ENCODE data around the gene GLIPR1L1. TPM values are rescaled to one million over a fixed set of nuclear protein-coding genes. Genes with fewer than 3 reads are reported as not detected.

Gene GLIPR1L1
- total and polyA plus RNA-seq, 2 of the 4 experiments (the other 2 are of a cell fraction): not detected

- in situ Hi-C loops (cut with MboI; ENCODE audit: low sequenced_read_pairs): no loop called here
- BruUV-seq (replicated peaks): no TSS peak
- Histone ChIP-seq H3K9me3 (ENCODE audit: control insufficient read depth, insufficient read depth, low read length) (peaks cover 2% of the 10 kb centered on the region; the same call in 1 of the 2 replicates), H4K20me1 (ENCODE audit: insufficient read depth, low read length) (no peaks in the 10 kb centered on the region), H2AFZ (replicated peaks; ENCODE audit: low read length, poor library complexity) (no peak overlapping the region), H3K18ac (ENCODE audit: low read depth, low read length) (no peak overlapping the region), H2BK120ac (ENCODE audit: low read depth, low read length) (no peak overlapping the region), H3K4me3 (ENCODE audit: insufficient read depth, low read depth, low read length) (no peak overlapping the region), H4K8ac (ENCODE audit: low read depth in 2 of 2, low read length in 2 of 2) (no peak overlapping the region), H2AK9ac (replicated peaks; ENCODE audit: low read depth, low read length, poor library complexity) (no peak overlapping the region), H3K4me2 (ENCODE audit: low read depth, low read length) (no peak overlapping the region), H3K14ac (replicated peaks; ENCODE audit: low read depth, low read length) (no peak overlapping the region), H4K5ac (ENCODE audit: low read depth, low read length) (no peak overlapping the region), H2BK5ac (ENCODE audit: low read depth, low read length, poor library complexity, severe bottlenecking) (no peak overlapping the region), H3K79me1 (ENCODE audit: low read depth in 1 of 2, low read length in 2 of 2) (no peaks in the 10 kb centered on the region), H3K27ac (ENCODE audit: insufficient read depth, low read length) (no peak overlapping the region), H3K56ac (ENCODE audit: extremely low read depth, insufficient read depth, low read length) (no peak overlapping the region), H3K23ac (ENCODE audit: low read depth, low read length) (no peak overlapping the region), H2AK5ac (ENCODE audit: low read depth, low read length) (no peak overlapping the region), H2BK20ac (ENCODE audit: low read depth, low read length) (no peak overlapping the region), H2BK15ac (ENCODE audit: low read depth, low read length) (no peak overlapping the region), H3K4me1 (ENCODE audit: control insufficient read depth, insufficient read depth, low read length) (no peaks in the 10 kb centered on the region), H3K9me1 (ENCODE audit: insufficient read depth, low read length) (no peaks in the 10 kb centered on the region), H4K91ac (ENCODE audit: insufficient read depth, low read depth, low read length) (no peak overlapping the region), H3K9ac (ENCODE audit: low read depth, low read length) (no peak overlapping the region), H3K27me3 (ENCODE audit: control insufficient read depth, insufficient read depth, low read length) (no peaks in the 10 kb centered on the region), H3K4ac (ENCODE audit: low read depth, low read length) (no peak overlapping the region), H3K36me3 (ENCODE audit: control insufficient read depth, insufficient read depth, low read length) (no peaks in the 10 kb centered on the region)
- ATAC-seq (ENCODE audit: low read depth): no peak
- no CpG with 5 or more reads among the region's 2 CpGs for WGBS, 2 experiments (ENCODE audit: extremely low coverage in 2 of 2, insufficient read length in 1 of 2)
- TF ChIP-seq USF2 (IDR thresholded peaks at IDR 0.05; ENCODE audit: low read depth, low read length) (no peak), MXI1 (IDR thresholded peaks at IDR 0.05; ENCODE audit: borderline replicate concordance, low read depth, low read length) (no peak), CHD1 (IDR thresholded peaks at IDR 0.05; ENCODE audit: low read depth, low read length) (no peak), MAZ (IDR thresholded peaks at IDR 0.05; ENCODE audit: borderline replicate concordance, low read depth, low read length) (no peak), CEBPB (IDR thresholded peaks at IDR 0.05; ENCODE audit: low read depth, low read length) (no peak)
- no peak for DNase-seq
- intact Hi-C loops (cut with micrococcal nuclease): no loop called here
- ChIA-PET CTCF (no interaction called here), POLR2A (ENCODE audit: unreplicated experiment) (no interaction called here)
- dilution Hi-C loops (cut with HindIII; ENCODE audit: low sequenced_read_pairs, unreplicated experiment): no loop called here
These were observed 85.4 kb downstream of the GLIPR1L1 start for GRCh38 chr12:75419841-75420240.

Other genes with a start within 250 kb of the GLIPR1L1 start
- not detected in 2 replicates for gene KCNC2, start 124.8 kb upstream of the GLIPR1L1 start, total RNA-seq (2012; rRNA removed)
- gene KCNC2, start 124.8 kb upstream of the GLIPR1L1 start, polyA plus RNA-seq (2012; rRNA removed): not detected in 2 replicates
- 2.7 and 2.8 TPM in 2 replicates for gene CAPS2, start 4.3 kb upstream of the GLIPR1L1 start, total RNA-seq (2012; rRNA removed)
- gene CAPS2, start 4.3 kb upstream of the GLIPR1L1 start, polyA plus RNA-seq (2012; rRNA removed): 0.98 and 1.2 TPM in 2 replicates
- gene GLIPR1L2, start 56.4 kb downstream of the GLIPR1L1 start, total RNA-seq (2012; rRNA removed): not detected in 2 replicates
- gene GLIPR1L2, start 56.4 kb downstream of the GLIPR1L1 start, polyA plus RNA-seq (2012; rRNA removed): 0.07 and 0.13 TPM in 2 replicates
- 244 and 327 TPM in 2 replicates for gene GLIPR1, start 146.1 kb downstream of the GLIPR1L1 start, total RNA-seq (2012; rRNA removed)
- gene GLIPR1, start 146.1 kb downstream of the GLIPR1L1 start, polyA plus RNA-seq (2012; rRNA removed): 268 and 322 TPM in 2 replicates
- 31.4 and 40.0 TPM in 2 replicates for gene KRR1, start 176.9 kb downstream of the GLIPR1L1 start, total RNA-seq (2012; rRNA removed)
- gene KRR1, start 176.9 kb downstream of the GLIPR1L1 start, polyA plus RNA-seq (2012; rRNA removed): 16.1 and 18.3 TPM in 2 replicates